ENCODE data around the gene PIK3AP1.
"Not testable (repeated sequence)": the region's sequence is repeated elsewhere in the genome, so short reads cannot be mapped to it uniquely, and the experiment has no call there.

Gene PIK3AP1

GRCh38 chr10:96737307-96737902 is 17.1 kb upstream of the PIK3AP1 start:
- not testable (repeated sequence) for DNase-seq (ENCODE audit: low read depth in 3 of 3, low spot score in 1 of 3)

- no peak for DNase-seq (ENCODE audit: low read depth in 3 of 3, low spot score in 1 of 3)
Observed at GRCh38 chr10:96724621-96725020, 4.3 kb upstream of the PIK3AP1 start.

GRCh38 chr10:96721207-96721572 is 876 bp upstream of the PIK3AP1 start:
- no peak for DNase-seq (ENCODE audit: low read depth in 3 of 3, low spot score in 1 of 3)

GRCh38 chr10:96719850-96720421 is 378 bp downstream of the PIK3AP1 start:
- DNase-seq (ENCODE audit: low read depth in 3 of 3, low spot score in 1 of 3) = peak in 1 of 3 donors; percentile 38

GRCh38 chr10:96719200-96719599 is 1.1 kb downstream of the PIK3AP1 start:
- no peak for DNase-seq (ENCODE audit: low read depth in 3 of 3, low spot score in 1 of 3)

- DNase-seq (ENCODE audit: low read depth in 3 of 3, low spot score in 1 of 3) = no peak
Observed at GRCh38 chr10:96718304-96718990, 1.9 kb downstream of the PIK3AP1 start.

- DNase-seq (ENCODE audit: low read depth in 3 of 3, low spot score in 1 of 3) = no peak
Observed at GRCh38 chr10:96716390-96716789, 3.9 kb downstream of the PIK3AP1 start.

GRCh38 chr10:96714746-96715255 is 5.5 kb downstream of the PIK3AP1 start:
- no peak for DNase-seq (ENCODE audit: low read depth in 3 of 3, low spot score in 1 of 3)

- no peak for DNase-seq (ENCODE audit: low read depth in 3 of 3, low spot score in 1 of 3)
Observed at GRCh38 chr10:96714031-96714590, 6.2 kb downstream of the PIK3AP1 start.

GRCh38 chr10:96712662-96713271 is 7.5 kb downstream of the PIK3AP1 start:
- DNase-seq (ENCODE audit: low read depth in 3 of 3, low spot score in 1 of 3) = no peak

GRCh38 chr10:96711048-96711728 is 9.1 kb downstream of the PIK3AP1 start:
- no peak for DNase-seq (ENCODE audit: low read depth in 3 of 3, low spot score in 1 of 3)

- no peak for DNase-seq (ENCODE audit: low read depth in 3 of 3, low spot score in 1 of 3)
Observed at GRCh38 chr10:96709525-96709924, 10.8 kb downstream of the PIK3AP1 start.

- DNase-seq (ENCODE audit: low read depth in 3 of 3, low spot score in 1 of 3) = no peak
Observed at GRCh38 chr10:96708996-96709395, 11.3 kb downstream of the PIK3AP1 start.

GRCh38 chr10:96708456-96708855 is 11.9 kb downstream of the PIK3AP1 start:
- no peak for DNase-seq (ENCODE audit: low read depth in 3 of 3, low spot score in 1 of 3)

- no peak for DNase-seq (ENCODE audit: low read depth in 3 of 3, low spot score in 1 of 3)
Observed at GRCh38 chr10:96706331-96706853, 13.9 kb downstream of the PIK3AP1 start.

GRCh38 chr10:96705134-96705533 is 15.2 kb downstream of the PIK3AP1 start:
- no peak for DNase-seq (ENCODE audit: low read depth in 3 of 3, low spot score in 1 of 3)

GRCh38 chr10:96704563-96704962 is 15.8 kb downstream of the PIK3AP1 start:
- DNase-seq (ENCODE audit: low read depth in 3 of 3, low spot score in 1 of 3) = no peak

- DNase-seq (ENCODE audit: low read depth in 3 of 3, low spot score in 1 of 3) = no peak
Observed at GRCh38 chr10:96703358-96703757, 17.0 kb downstream of the PIK3AP1 start.

- no peak for DNase-seq (ENCODE audit: low read depth in 3 of 3, low spot score in 1 of 3)
Observed at GRCh38 chr10:96701265-96701664, 19.0 kb downstream of the PIK3AP1 start.

- no peak for DNase-seq (ENCODE audit: low read depth in 3 of 3, low spot score in 1 of 3)
Observed at GRCh38 chr10:96700374-96701099, 19.8 kb downstream of the PIK3AP1 start.
